PC-3 (cell line): ENCODE data around the gene STEAP1B. TPM values are rescaled to one million over a fixed set of nuclear protein-coding genes. Genes with fewer than 3 reads are reported as not detected.

ENCODE experiments used
- ATAC-seq: fragments of 200-7000 bp; cut with Tn5 transposase; 2 replicates; pipeline ENCODE4 v1.9.1; 2020; ENCODE audit warnings: mild to moderate bottlenecking, moderate library complexity
- BruUV-seq: library from RNA; stranded (reverse); fragments of 400-500 nt; replicated peaks from 2 replicates; lab custom pipeline; 2021; lab: Mats Ljungman, UMichigan
- CTCF ChIA-PET: fragments of 300-600 bp; sonication (Branson Sonifier 250); formaldehyde crosslinking; loops from one replicate; lab custom pipeline; 2022; ENCODE audit warnings: antibody characterized with exemption; lab: Charles Lee
- POLR2A ChIA-PET: fragments of 300-600 bp; sonication (Branson Sonifier 250); formaldehyde crosslinking; loops from one replicate; lab custom pipeline; 2022; ENCODE audit warnings: antibody characterized with exemption; ENCODE audit not compliant: unreplicated experiment; lab: Charles Lee
- DNase-seq: peaks from one replicate; pipeline ENCODE4 v3.0.0-alpha.2; 2015
- H2AFZ ChIP-seq: fragments of 300-600 bp; sonication (generic); 2 replicates; pipeline ENCODE4 v1.6.0; 2016; ENCODE audit warnings: antibody characterized with exemption, low read length
- H3F3A ChIP-seq: fragments of 300-600 bp; sonication (generic); one replicate; pipeline ENCODE4 v1.6.0; 2017; ENCODE audit warnings: antibody characterized with exemption, low read length, control low read depth, mild to moderate bottlenecking; ENCODE audit not compliant: unreplicated experiment
- H3K27ac ChIP-seq: fragments of 300-600 bp; sonication (generic); 2 replicates; pipeline ENCODE4 v1.5.1; 2016; ENCODE audit warnings: mild to moderate bottlenecking, low read length
- H3K27me3 ChIP-seq: fragments of 300-600 bp; sonication (generic); 2 replicates; pipeline ENCODE4 v1.6.1; 2016; ENCODE audit warnings: low read length, mixed read lengths
- H3K36me3 ChIP-seq: fragments of 300-600 bp; sonication (generic); 2 replicates; pipeline ENCODE4 v1.6.1; 2016; ENCODE audit warnings: low read depth, mixed run types, low read length, mixed read lengths
- H3K4me1 ChIP-seq: fragments of 300-600 bp; sonication (generic); 2 replicates; pipeline ENCODE4 v1.5.1; 2016; ENCODE audit warnings: low read length; ENCODE audit not compliant: insufficient read depth
- H3K4me2 ChIP-seq: fragments of 300-600 bp; sonication (generic); 2 replicates; pipeline ENCODE4 v1.6.0; 2016; ENCODE audit warnings: low read length
- H3K4me3 ChIP-seq: fragments of 300-600 bp; sonication (generic); 2 replicates; pipeline ENCODE4 v1.5.1; 2016; ENCODE audit warnings: mild to moderate bottlenecking, low read length, mixed read lengths
- H3K79me2 ChIP-seq: fragments of 300-600 bp; sonication (generic); 2 replicates; pipeline ENCODE4 v1.6.1; 2017; ENCODE audit warnings: low read length, mixed read lengths
- H3K9ac ChIP-seq: fragments of 300-600 bp; sonication (generic); 2 replicates; pipeline ENCODE4 v1.6.0; 2016; ENCODE audit warnings: mild to moderate bottlenecking, low read length
- H3K9me2 ChIP-seq: fragments of 300-600 bp; sonication (generic); replicated peaks from 2 replicates; pipeline ENCODE4 v1.6.1; 2016; ENCODE audit warnings: mixed run types, low read length, mixed read lengths
- H3K9me3 ChIP-seq: fragments of 300-600 bp; sonication (generic); 2 replicates; pipeline ENCODE4 v1.6.1; 2016; ENCODE audit warnings: low read length, mixed read lengths
- H4K20me1 ChIP-seq: fragments of 300-600 bp; sonication (generic); 2 replicates; pipeline ENCODE4 v1.6.1; 2016; ENCODE audit warnings: low read length, mixed read lengths
- EZH2 ChIP-seq: fragments of 300-600 bp; sonication (generic); IDR thresholded peaks from one replicate; pipeline ENCODE4 v1.6.1; 2017; ENCODE audit warnings: antibody characterized with exemption, mild to moderate bottlenecking, low read length; ENCODE audit not compliant: unreplicated experiment
- EZH2phosphoT487 ChIP-seq: fragments of 300-600 bp; sonication (generic); IDR thresholded peaks from 2 replicates; pipeline ENCODE4 v1.6.1; 2018; ENCODE audit warnings: mild to moderate bottlenecking, antibody characterized with exemption, low read length, borderline replicate concordance
- intact Hi-C: fragments of 100-400 bp; cut with micrococcal nuclease; formaldehyde crosslinking; loops from 2 replicates; pipeline ENCODE4 v1.9.0; 2023
- total RNA-seq: library from RNA; depleted of rRNA; stranded (reverse); fragments of >200 nt; gene quantifications from 2 replicates; pipeline ENCODE4 v1.2.3, GENCODE V29; 2014
- TF ChIP-seq, protein P1 (sequence below): fragments of 300-600 bp; sonication (generic); conservative IDR thresholded peaks from 2 replicates; pipeline ENCODE4 v1.5.1; 2017; ENCODE audit warnings: antibody characterized with exemption, low read depth, mild to moderate bottlenecking, low read length

Gene STEAP1B
- total RNA-seq, 1 experiment from 2014 or later = 0.47 TPM

DNA sequence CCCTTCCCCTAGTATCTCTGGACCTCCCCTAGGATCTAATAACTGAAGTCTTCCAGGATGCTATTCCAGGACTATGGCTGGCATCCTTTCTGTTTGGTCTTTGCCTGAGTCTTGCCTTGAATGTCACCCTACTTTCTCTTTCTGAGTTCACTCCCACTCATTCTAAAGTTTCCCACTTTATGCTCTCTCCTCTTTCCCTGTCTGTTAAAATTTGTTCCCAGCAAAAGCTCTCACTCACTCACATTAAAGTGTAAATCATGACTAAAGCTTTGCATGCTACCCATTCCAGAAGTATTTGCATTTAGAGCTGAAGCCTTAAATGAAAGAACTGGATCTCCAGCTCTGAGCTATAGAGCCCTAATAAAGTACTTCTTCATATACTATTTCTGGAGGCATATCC is 100.9 kb downstream of the STEAP1B start:
- Histone ChIP-seq H3K4me2 (no peak overlapping the region), H3K27ac (no peak overlapping the region)
- intact Hi-C loops = no loop called here

GRCh38 chr7:22397981-22398380 is 102.0 kb downstream of the STEAP1B start:
- H4K20me1 ChIP-seq = no peaks in the 10 kb centered on the region
- no peaks in the 10 kb centered on the region for H3K27me3 ChIP-seq
- H3K27ac ChIP-seq = no peak overlapping the region
- no peak overlapping the region for H3K9ac ChIP-seq
- no peak overlapping the region for H2AFZ ChIP-seq
- TF ChIP-seq, protein P1, sequence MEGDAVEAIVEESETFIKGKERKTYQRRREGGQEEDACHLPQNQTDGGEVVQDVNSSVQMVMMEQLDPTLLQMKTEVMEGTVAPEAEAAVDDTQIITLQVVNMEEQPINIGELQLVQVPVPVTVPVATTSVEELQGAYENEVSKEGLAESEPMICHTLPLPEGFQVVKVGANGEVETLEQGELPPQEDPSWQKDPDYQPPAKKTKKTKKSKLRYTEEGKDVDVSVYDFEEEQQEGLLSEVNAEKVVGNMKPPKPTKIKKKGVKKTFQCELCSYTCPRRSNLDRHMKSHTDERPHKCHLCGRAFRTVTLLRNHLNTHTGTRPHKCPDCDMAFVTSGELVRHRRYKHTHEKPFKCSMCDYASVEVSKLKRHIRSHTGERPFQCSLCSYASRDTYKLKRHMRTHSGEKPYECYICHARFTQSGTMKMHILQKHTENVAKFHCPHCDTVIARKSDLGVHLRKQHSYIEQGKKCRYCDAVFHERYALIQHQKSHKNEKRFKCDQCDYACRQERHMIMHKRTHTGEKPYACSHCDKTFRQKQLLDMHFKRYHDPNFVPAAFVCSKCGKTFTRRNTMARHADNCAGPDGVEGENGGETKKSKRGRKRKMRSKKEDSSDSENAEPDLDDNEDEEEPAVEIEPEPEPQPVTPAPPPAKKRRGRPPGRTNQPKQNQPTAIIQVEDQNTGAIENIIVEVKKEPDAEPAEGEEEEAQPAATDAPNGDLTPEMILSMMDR = no peak
- TF ChIP-seq EZH2 = no peak
- no peak for TF ChIP-seq EZH2phosphoT487
- H3K4me3 ChIP-seq = no peak overlapping the region
- peaks cover 23% of the 10 kb centered on the region for H3K4me1 ChIP-seq
- no TSS peak for BruUV-seq
- no peak for ATAC-seq
- H3K79me2 ChIP-seq = no peaks in the 10 kb centered on the region
- no peaks in the 10 kb centered on the region for H3F3A ChIP-seq
- no peaks in the 10 kb centered on the region for H3K36me3 ChIP-seq
- intact Hi-C loops = no loop called here
- CTCF ChIA-PET = no interaction called here
- no peaks in the 10 kb centered on the region for H3K9me3 ChIP-seq
- no peak for DNase-seq
- POLR2A ChIA-PET = no interaction called here
- H3K9me2 ChIP-seq = no peaks in the 10 kb centered on the region
- no peak overlapping the region for H3K4me2 ChIP-seq

More for the DNA sequence above, 100.9 kb downstream of the STEAP1B start:
- TF ChIP-seq EZH2 (no peak), EZH2phosphoT487 (no peak)
- TF ChIP-seq, protein P1 = no peak
- Histone ChIP-seq H3K4me1 (peaks cover 24% of the 10 kb centered on the region), H3K9ac (no peak overlapping the region), H3K9me2 (no peaks in the 10 kb centered on the region), H3K79me2 (no peaks in the 10 kb centered on the region), H2AFZ (no peak overlapping the region), H3K9me3 (no peaks in the 10 kb centered on the region), H3K4me3 (no peak overlapping the region), H4K20me1 (no peaks in the 10 kb centered on the region), H3K36me3 (no peaks in the 10 kb centered on the region), H3F3A (no peaks in the 10 kb centered on the region), H3K27me3 (no peaks in the 10 kb centered on the region)
- DNase-seq = no peak
- POLR2A ChIA-PET = no interaction called here
- CTCF ChIA-PET = no interaction called here
- BruUV-seq = no TSS peak
- ATAC-seq = no peak

GRCh38 chr7:22395222-22395621 is 104.8 kb downstream of the STEAP1B start:
- no TSS peak for BruUV-seq
- no peaks in the 10 kb centered on the region for H3K36me3 ChIP-seq
- no peaks in the 10 kb centered on the region for H4K20me1 ChIP-seq
- H3K27me3 ChIP-seq = no peaks in the 10 kb centered on the region
- no peaks in the 10 kb centered on the region for H3F3A ChIP-seq
- no peak overlapping the region for H3K4me2 ChIP-seq
- intact Hi-C loops = no loop called here
- no peaks in the 10 kb centered on the region for H3K79me2 ChIP-seq
- H3K9me3 ChIP-seq = no peaks in the 10 kb centered on the region
- H3K4me1 ChIP-seq = no peaks in the 10 kb centered on the region
- ChIA-PET POLR2A (no interaction called here), CTCF (no interaction called here)
- TF ChIP-seq, protein P1 = no peak
- TF ChIP-seq EZH2 (no peak), EZH2phosphoT487 (no peak)
- no peak overlapping the region for H2AFZ ChIP-seq
- no peak overlapping the region for H3K9ac ChIP-seq
- ATAC-seq = no peak
- no peak overlapping the region for H3K27ac ChIP-seq
- H3K4me3 ChIP-seq = no peak overlapping the region
- no peak for DNase-seq
- no peaks in the 10 kb centered on the region for H3K9me2 ChIP-seq
